Mesendoderm (in vitro differentiated cells): ENCODE results near the gene TMPRSS11B.

Source experiments
- DNase-seq: peaks from one replicate; pipeline ENCODE4 v3.0.0; 2013
- H2AK5ac ChIP-seq: 2 replicates; pipeline ENCODE4 v1.6.1; 2013; ENCODE audit warnings: low read length, inconsistent platforms
- H2BK120ac ChIP-seq: 2 replicates; pipeline ENCODE4 v1.6.1; 2013; ENCODE audit warnings: low read depth, mild to moderate bottlenecking, low read length, moderate library complexity, mixed read lengths
- H2BK15ac ChIP-seq: replicated peaks from 2 replicates; pipeline ENCODE4 v1.6.1; 2013; ENCODE audit warnings: low read depth, mild to moderate bottlenecking, moderate library complexity
- H2BK5ac ChIP-seq: 2 replicates; pipeline ENCODE4 v1.6.1; 2013; ENCODE audit warnings: low read length, inconsistent platforms
- H3K18ac ChIP-seq: 2 replicates; pipeline ENCODE4 v1.6.1; 2013; ENCODE audit warnings: mild to moderate bottlenecking, low read length, mixed read lengths
- H3K23ac ChIP-seq: one replicate; pipeline ENCODE4 v1.6.1; 2013; ENCODE audit warnings: low read length
- H3K27ac ChIP-seq: 2 replicates; pipeline ENCODE4 v1.5.1; 2013; ENCODE audit warnings: low read depth, mild to moderate bottlenecking, inconsistent platforms, low read length, moderate library complexity
- H3K27me3 ChIP-seq: 2 replicates; pipeline ENCODE4 v1.6.1; 2013; ENCODE audit warnings: low read length, control low read depth, mild to moderate bottlenecking, inconsistent platforms; ENCODE audit not compliant: insufficient read depth, poor library complexity
- H3K36me3 ChIP-seq: 2 replicates; pipeline ENCODE4 v1.6.1; 2013; ENCODE audit warnings: low read length, inconsistent platforms; ENCODE audit not compliant: control insufficient read depth, insufficient read depth
- H3K4ac ChIP-seq: one replicate; pipeline ENCODE4 v1.6.1; 2013; ENCODE audit warnings: low read depth, mild to moderate bottlenecking, low read length, moderate library complexity
- H3K4me1 ChIP-seq: 2 replicates; pipeline ENCODE4 v1.6.1; 2013; ENCODE audit warnings: low read depth, low read length, inconsistent platforms; ENCODE audit not compliant: control insufficient read depth
- H3K4me2 ChIP-seq: 2 replicates; pipeline ENCODE4 v1.6.1; 2013; ENCODE audit warnings: low read length
- H3K4me3 ChIP-seq: 2 replicates; pipeline ENCODE4 v1.5.1; 2013; ENCODE audit warnings: mild to moderate bottlenecking, low read length
- H3K56ac ChIP-seq: one replicate; pipeline ENCODE4 v1.6.1; 2013; ENCODE audit warnings: low read length
- H3K79me1 ChIP-seq: 2 replicates; pipeline ENCODE4 v1.6.1; 2013; ENCODE audit warnings: low read length, inconsistent platforms
- H3K79me2 ChIP-seq: 2 replicates; pipeline ENCODE4 v1.6.1; 2013; ENCODE audit warnings: mild to moderate bottlenecking, low read length; ENCODE audit not compliant: control insufficient read depth, insufficient read depth
- H3K9ac ChIP-seq: 2 replicates; pipeline ENCODE4 v1.6.1; 2013; ENCODE audit warnings: low read length, inconsistent platforms
- H4K5ac ChIP-seq: one replicate; pipeline ENCODE4 v1.6.1; 2013; ENCODE audit warnings: low read length
- H4K8ac ChIP-seq: one replicate; pipeline ENCODE4 v1.6.1; 2013; ENCODE audit warnings: low read depth, mild to moderate bottlenecking, control low read depth, low read length, moderate library complexity
- WGBS: extraction: QIAGEN DNeasy Blood & Tissue Kit; methylation state at CpG from one replicate; pipeline ENCODE4 v1.1.7; 2013; ENCODE audit warnings: low lambda C conversion rate, missing lambda C conversion rate; ENCODE audit not compliant: insufficient coverage; ENCODE audit errors: extremely low coverage; 5-methylcytosine and 5-hydroxymethylcytosine counted together

TMPRSS11B gene

GRCh38 chr4:68250151-68250930 lies 4.8 kb upstream of the TMPRSS11B start:
- Histone ChIP-seq H3K4me3 (no peak overlapping the region), H2BK15ac (no peak overlapping the region), H2BK5ac (no peak overlapping the region), H3K23ac (no peak overlapping the region), H3K79me1 (no peaks in the 10 kb centered on the region), H3K4me2 (no peak overlapping the region), H2BK120ac (no peak overlapping the region), H3K4ac (no peak overlapping the region), H4K8ac (no peak overlapping the region), H3K18ac (no peak overlapping the region), H2AK5ac (no peak overlapping the region), H3K56ac (no peak overlapping the region), H3K9ac (no peak overlapping the region), H3K36me3 (no peaks in the 10 kb centered on the region), H3K27me3 (no peaks in the 10 kb centered on the region), H4K5ac (no peak overlapping the region), H3K79me2 (no peaks in the 10 kb centered on the region), H3K4me1 (no peaks in the 10 kb centered on the region), H3K27ac (no peak overlapping the region)
- no CpG with 5 or more reads among the region's 4 CpGs for WGBS
- DNase-seq, result no peak

GRCh38 chr4:68249434-68249833 lies 3.9 kb upstream of the TMPRSS11B start:
- Histone ChIP-seq H2BK5ac (no peak overlapping the region), H3K23ac (no peak overlapping the region), H2AK5ac (no peak overlapping the region), H2BK15ac (no peak overlapping the region), H3K27ac (no peak overlapping the region), H3K4ac (no peak overlapping the region), H3K27me3 (no peaks in the 10 kb centered on the region), H4K8ac (no peak overlapping the region), H3K9ac (no peak overlapping the region), H3K18ac (no peak overlapping the region), H3K4me3 (no peak overlapping the region), H2BK120ac (no peak overlapping the region), H3K79me2 (no peaks in the 10 kb centered on the region), H3K4me1 (no peaks in the 10 kb centered on the region), H4K5ac (no peak overlapping the region), H3K79me1 (no peaks in the 10 kb centered on the region), H3K4me2 (no peak overlapping the region), H3K36me3 (no peaks in the 10 kb centered on the region), H3K56ac (no peak overlapping the region)
- DNase-seq, result no peak

- Histone ChIP-seq H4K8ac (no peak overlapping the region), H3K79me2 (no peaks in the 10 kb centered on the region), H3K23ac (no peak overlapping the region), H3K4ac (no peak overlapping the region), H3K18ac (no peak overlapping the region), H2BK15ac (no peak overlapping the region), H2BK120ac (no peak overlapping the region), H3K4me1 (no peaks in the 10 kb centered on the region), H2BK5ac (no peak overlapping the region), H2AK5ac (no peak overlapping the region), H3K79me1 (no peaks in the 10 kb centered on the region), H3K9ac (no peak overlapping the region), H3K4me3 (no peak overlapping the region), H3K4me2 (no peak overlapping the region), H3K27ac (no peak overlapping the region), H3K56ac (no peak overlapping the region), H3K27me3 (no peaks in the 10 kb centered on the region), H4K5ac (no peak overlapping the region), H3K36me3 (no peaks in the 10 kb centered on the region)
- DNase-seq, result no peak
Observed at GRCh38 chr4:68240620-68241019, 4.9 kb downstream of the TMPRSS11B start.

- H4K5ac ChIP-seq, result no peak overlapping the region
- H2BK15ac ChIP-seq, result no peak overlapping the region
- no peak overlapping the region for H3K9ac ChIP-seq
- H3K79me2 ChIP-seq, result no peaks in the 10 kb centered on the region
- H4K8ac ChIP-seq, result no peak overlapping the region
- H3K36me3 ChIP-seq, result no peaks in the 10 kb centered on the region
- no peak overlapping the region for H3K4me3 ChIP-seq
- no peak overlapping the region for H2BK5ac ChIP-seq
- H3K4me2 ChIP-seq, result no peak overlapping the region
- no peak overlapping the region for H3K23ac ChIP-seq
- H3K4me1 ChIP-seq, result no peaks in the 10 kb centered on the region
- H3K56ac ChIP-seq, result no peak overlapping the region
- H2BK120ac ChIP-seq, result no peak overlapping the region
- WGBS, result no CpG with 5 or more reads among the region's 1 CpG
- no peaks in the 10 kb centered on the region for H3K27me3 ChIP-seq
- no peak overlapping the region for H3K27ac ChIP-seq
- no peak for DNase-seq
- no peak overlapping the region for H3K18ac ChIP-seq
- no peak overlapping the region for H3K4ac ChIP-seq
- H2AK5ac ChIP-seq, result no peak overlapping the region
- H3K79me1 ChIP-seq, result no peaks in the 10 kb centered on the region
Observed at GRCh38 chr4:68228568-68228967, 16.9 kb downstream of the TMPRSS11B start.

- no peak overlapping the region for H3K4ac ChIP-seq
- H3K18ac ChIP-seq, result no peak overlapping the region
- H3K79me2 ChIP-seq, result no peaks in the 10 kb centered on the region
- H4K5ac ChIP-seq, result no peak overlapping the region
- H2AK5ac ChIP-seq, result no peak overlapping the region
- no peak overlapping the region for H2BK120ac ChIP-seq
- no peaks in the 10 kb centered on the region for H3K4me1 ChIP-seq
- H3K4me2 ChIP-seq, result no peak overlapping the region
- no peak overlapping the region for H2BK5ac ChIP-seq
- no peaks in the 10 kb centered on the region for H3K27me3 ChIP-seq
- H3K9ac ChIP-seq, result no peak overlapping the region
- H4K8ac ChIP-seq, result no peak overlapping the region
- no peak overlapping the region for H3K23ac ChIP-seq
- DNase-seq, result peak; percentile 32
- no peak overlapping the region for H3K27ac ChIP-seq
- H3K4me3 ChIP-seq, result no peak overlapping the region
- no peaks in the 10 kb centered on the region for H3K79me1 ChIP-seq
- no peaks in the 10 kb centered on the region for H3K36me3 ChIP-seq
- no peak overlapping the region for H3K56ac ChIP-seq
- WGBS, result no CpG with 5 or more reads among the region's 1 CpG
- no peak overlapping the region for H2BK15ac ChIP-seq
Observed at GRCh38 chr4:68218044-68218443, 27.4 kb downstream of the TMPRSS11B start.

GRCh38 chr4:68216501-68216900 lies 29.0 kb downstream of the TMPRSS11B start:
- no peaks in the 10 kb centered on the region for H3K79me1 ChIP-seq
- H4K5ac ChIP-seq, result no peak overlapping the region
- H3K4me2 ChIP-seq, result no peak overlapping the region
- H3K4me1 ChIP-seq, result no peaks in the 10 kb centered on the region
- peak; percentile 12 for DNase-seq
- no peaks in the 10 kb centered on the region for H3K27me3 ChIP-seq
- H3K4ac ChIP-seq, result no peak overlapping the region
- no peak overlapping the region for H2BK15ac ChIP-seq
- no peak overlapping the region for H2BK5ac ChIP-seq
- no peak overlapping the region for H3K27ac ChIP-seq
- H3K23ac ChIP-seq, result no peak overlapping the region
- no peaks in the 10 kb centered on the region for H3K79me2 ChIP-seq
- no peak overlapping the region for H3K56ac ChIP-seq
- H2BK120ac ChIP-seq, result no peak overlapping the region
- no peak overlapping the region for H4K8ac ChIP-seq
- H3K36me3 ChIP-seq, result no peaks in the 10 kb centered on the region
- H3K18ac ChIP-seq, result no peak overlapping the region
- no peak overlapping the region for H3K4me3 ChIP-seq
- no peak overlapping the region for H3K9ac ChIP-seq
- no peak overlapping the region for H2AK5ac ChIP-seq
